ENCODE measurements around the gene ETV6. TPM values are rescaled to one million over a fixed set of nuclear protein-coding genes. Genes with fewer than 3 reads are reported as not detected.
"Not testable (repeated sequence)": the region's sequence is repeated elsewhere in the genome, so short reads cannot be mapped to it uniquely, and the experiment has no call there.

The ETV6 gene
- total RNA-seq, 8 experiments from 2014 or later: 2.9 to 18.6 (median 4.9) TPM

- ATAC-seq (replicated peaks in 6 of 8): not testable (repeated sequence)
These were observed 259.9 kb downstream of the ETV6 start for GRCh38 chr12:11909406-11909805.

GRCh38 chr12:11916113-11916512, 266.6 kb downstream of the ETV6 start:
- 0 to 100% (median 82%) methylated on average over 1 of the region's 1 CpG; no CpG with 5 or more reads in 2 of the 10 experiments for WGBS, 10 experiments
- H3K27ac ChIP-seq: no peak overlapping the region
- H3K4me1 ChIP-seq (replicated peaks in 1 of 2): no peaks in the 10 kb centered on the region
- ATAC-seq (replicated peaks in 6 of 8): no peak
- no peak overlapping the region for H3K4me3 ChIP-seq
- in situ Hi-C loops (cut with MboI; ENCODE audit: low pct_unique_long_range_greater_than_20kb in 2 of 9, low sequenced_read_pairs in 9 of 9, unreplicated experiment in 9 of 9): no loop called here

More at GRCh38 chr12:11909406-11909805, 259.9 kb downstream of the ETV6 start:
- WGBS, 10 experiments: 60 to 94% (median 69%) methylated on average over 1 to 7 of the region's 9 CpGs; no CpG with 5 or more reads in 5 of the 10 experiments
- H3K4me1 ChIP-seq (replicated peaks in 1 of 2); in situ Hi-C loops (cut with MboI; ENCODE audit: low pct_unique_long_range_greater_than_20kb in 2 of 9, low sequenced_read_pairs in 9 of 9, unreplicated experiment in 9 of 9); H3K4me3 ChIP-seq; H3K27ac ChIP-seq: not testable (repeated sequence)

GRCh38 chr12:11916771-11917170, 267.3 kb downstream of the ETV6 start:
- in situ Hi-C loops (cut with MboI; ENCODE audit: low pct_unique_long_range_greater_than_20kb in 2 of 9, low sequenced_read_pairs in 9 of 9, unreplicated experiment in 9 of 9): no loop called here
- WGBS, 10 experiments: 0 to 91% (median 40%) methylated on average over 1 of the region's 1 CpG; no CpG with 5 or more reads in 5 of the 10 experiments
- no peak for ATAC-seq (replicated peaks in 6 of 8)
- H3K4me1 ChIP-seq (replicated peaks in 1 of 2): no peaks in the 10 kb centered on the region
- no peak overlapping the region for H3K27ac ChIP-seq
- no peak overlapping the region for H3K4me3 ChIP-seq

DNA sequence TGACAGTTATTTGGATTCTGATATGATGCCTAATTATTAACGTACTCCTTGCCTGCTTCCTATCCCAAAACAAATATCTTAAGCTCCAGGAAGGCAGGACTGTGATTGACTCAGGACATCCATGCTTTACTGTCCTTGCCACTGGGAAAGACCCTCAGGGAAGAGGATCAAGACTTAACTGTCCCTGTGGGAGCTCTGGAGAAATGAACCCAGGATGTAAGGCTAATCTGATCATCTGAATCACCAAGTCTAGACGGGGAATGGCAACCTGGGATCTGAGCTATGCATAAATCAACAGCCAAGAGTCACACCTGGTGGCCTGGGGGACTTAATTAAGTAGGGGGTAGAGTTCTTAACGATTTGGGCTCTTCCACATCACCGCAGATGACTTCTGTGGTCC, 268.0 kb downstream of the ETV6 start:
- no peak for ATAC-seq (replicated peaks in 6 of 8)
- in situ Hi-C loops (cut with MboI; ENCODE audit: low pct_unique_long_range_greater_than_20kb in 2 of 9, low sequenced_read_pairs in 9 of 9, unreplicated experiment in 9 of 9): no loop called here
- Histone ChIP-seq H3K4me3 (no peak overlapping the region), H3K27ac (no peak overlapping the region), H3K4me1 (replicated peaks in 1 of 2) (no peaks in the 10 kb centered on the region)
- WGBS, 10 experiments: 0 to 100% (median 81%) methylated on average over 1 to 3 of the region's 4 CpGs; no CpG with 5 or more reads in 1 of the 10 experiments

GRCh38 chr12:11920231-11920630, 270.8 kb downstream of the ETV6 start:
- Histone ChIP-seq H3K27ac (no peak overlapping the region), H3K4me1 (replicated peaks in 1 of 2) (no peaks in the 10 kb centered on the region), H3K4me3 (no peak overlapping the region)
- in situ Hi-C loops (cut with MboI; ENCODE audit: low pct_unique_long_range_greater_than_20kb in 2 of 9, low sequenced_read_pairs in 9 of 9, unreplicated experiment in 9 of 9): no loop called here
- 0 to 83% (median 61%) methylated on average over 2 to 4 of the region's 4 CpGs; no CpG with 5 or more reads in 2 of the 10 experiments for WGBS, 10 experiments
- ATAC-seq (replicated peaks in 6 of 8): no peak

DNA sequence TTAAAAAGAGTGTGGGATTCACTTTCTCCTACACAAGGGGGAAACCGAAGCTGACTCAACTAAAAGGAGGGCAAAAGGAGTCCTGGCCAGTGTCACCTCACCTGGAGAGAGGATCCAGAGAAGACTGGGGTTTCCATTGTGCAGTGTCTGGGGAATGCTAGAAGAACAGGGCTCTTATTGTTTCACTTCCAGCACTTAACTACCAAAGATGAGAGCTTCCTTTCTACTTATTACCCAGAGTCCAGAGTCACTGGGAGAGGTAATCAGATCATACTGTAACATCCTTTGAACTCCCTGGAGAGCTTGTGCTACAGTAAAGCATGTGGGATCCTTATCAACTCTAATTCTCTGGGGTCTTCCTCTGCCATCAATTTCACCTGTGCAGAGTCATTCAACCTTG, 272.9 kb downstream of the ETV6 start:
- 50 to 100% (median 68%) methylated on average over 1 of the region's 1 CpG; no CpG with 5 or more reads in 6 of the 10 experiments for whole genome bisulfite sequencing, 10 experiments
- no peak for ATAC-seq (replicated peaks in 6 of 8)
- no peak overlapping the region for H3K4me3 ChIP-seq
- H3K27ac ChIP-seq: no peak overlapping the region
- no peaks in the 10 kb centered on the region for H3K4me1 ChIP-seq (replicated peaks in 1 of 2)
- in situ Hi-C loops (cut with MboI; ENCODE audit: low pct_unique_long_range_greater_than_20kb in 2 of 9, low sequenced_read_pairs in 9 of 9, unreplicated experiment in 9 of 9): no loop called here

DNA sequence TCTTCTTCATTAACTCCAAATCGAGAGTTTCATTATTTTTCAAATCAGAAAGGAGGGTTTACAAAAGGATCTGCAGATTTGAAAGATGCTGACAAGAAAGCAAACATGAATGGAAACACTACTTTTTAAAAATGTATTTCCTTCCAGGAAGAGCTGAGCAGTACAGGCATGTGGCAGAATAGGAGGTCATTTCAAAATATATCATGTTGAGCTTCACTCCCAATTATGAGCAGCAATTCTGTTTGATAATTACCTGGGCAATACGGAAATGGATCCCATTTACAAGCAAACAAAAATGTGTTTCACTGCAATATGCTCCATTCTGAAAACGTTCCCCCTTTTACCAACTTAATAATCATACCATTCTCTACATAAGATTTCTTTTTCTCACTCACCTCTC, 273.6 kb downstream of the ETV6 start:
- Histone ChIP-seq H3K4me1 (replicated peaks in 1 of 2) (no peaks in the 10 kb centered on the region), H3K4me3 (no peak overlapping the region), H3K27ac (no peak overlapping the region)
- WGBS, 10 experiments: 15 to 87% (median 61%) methylated on average over 2 to 3 of the region's 3 CpGs; no CpG with 5 or more reads in 2 of the 10 experiments
- no peak for ATAC-seq (replicated peaks in 6 of 8)
- in situ Hi-C loops (cut with MboI; ENCODE audit: low pct_unique_long_range_greater_than_20kb in 2 of 9, low sequenced_read_pairs in 9 of 9, unreplicated experiment in 9 of 9): no loop called here

GRCh38 chr12:11927286-11927935, 277.9 kb downstream of the ETV6 start:
- Histone ChIP-seq H3K4me1 (replicated peaks in 1 of 2) (no peaks in the 10 kb centered on the region), H3K4me3 (no peak overlapping the region), H3K27ac (no peak overlapping the region)
- 23 to 92% (median 78%) methylated on average over 1 to 14 of the region's 15 CpGs; no CpG with 5 or more reads in 1 of the 10 experiments for WGBS, 10 experiments
- in situ Hi-C loops (cut with MboI; ENCODE audit: low pct_unique_long_range_greater_than_20kb in 2 of 9, low sequenced_read_pairs in 9 of 9, unreplicated experiment in 9 of 9): no loop called here
- ATAC-seq (replicated peaks in 6 of 8): no peak

DNA sequence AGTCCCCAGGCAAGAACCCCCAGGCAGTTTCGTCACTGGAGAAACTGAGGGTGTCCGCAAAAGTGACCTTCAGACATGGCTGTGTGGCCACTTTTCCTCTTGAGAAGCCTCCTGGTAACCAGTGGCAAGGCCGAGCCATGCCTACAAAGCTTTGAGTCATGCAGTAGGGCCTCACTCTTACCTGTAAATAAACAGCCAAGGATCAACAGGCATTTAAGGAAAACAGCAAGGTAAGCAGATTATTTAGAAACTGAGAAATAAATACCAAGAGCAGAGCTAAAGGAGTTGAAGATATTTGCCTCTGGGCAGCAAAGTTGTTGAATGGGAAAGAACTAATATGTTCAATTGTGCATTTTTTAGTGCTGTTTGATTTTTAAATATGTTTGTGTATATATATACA, 280.2 kb downstream of the ETV6 start:
- WGBS, 10 experiments: 44 to 93% (median 80%) methylated on average over 1 to 3 of the region's 3 CpGs; no CpG with 5 or more reads in 5 of the 10 experiments
- Histone ChIP-seq H3K4me3 (no peak overlapping the region), H3K27ac (no peak overlapping the region), H3K4me1 (replicated peaks in 1 of 2) (no peaks in the 10 kb centered on the region)
- no peak for ATAC-seq (replicated peaks in 6 of 8)
- in situ Hi-C loops (cut with MboI; ENCODE audit: low pct_unique_long_range_greater_than_20kb in 2 of 9, low sequenced_read_pairs in 9 of 9, unreplicated experiment in 9 of 9): no loop called here

GRCh38 chr12:11939223-11939622, 289.7 kb downstream of the ETV6 start:
- H3K27ac ChIP-seq: no peak overlapping the region
- no peak overlapping the region for H3K4me3 ChIP-seq
- WGBS, 10 experiments: 58 to 100% (median 90%) methylated on average over 1 to 4 of the region's 4 CpGs
- in situ Hi-C loops (cut with MboI; ENCODE audit: low pct_unique_long_range_greater_than_20kb in 2 of 9, low sequenced_read_pairs in 9 of 9, unreplicated experiment in 9 of 9): no loop called here
- no peak for ATAC-seq (replicated peaks in 6 of 8)
- H3K4me1 ChIP-seq (replicated peaks in 1 of 2): no peaks in the 10 kb centered on the region

GRCh38 chr12:11941606-11942337, 292.3 kb downstream of the ETV6 start:
- no peak overlapping the region for H3K27ac ChIP-seq
- peak in 3 of 8 experiments; percentile 57 to 97 (median 92) for ATAC-seq (replicated peaks in 6 of 8)
- H3K4me1 ChIP-seq (replicated peaks in 1 of 2): no peaks in the 10 kb centered on the region
- in situ Hi-C loops (cut with MboI; ENCODE audit: low pct_unique_long_range_greater_than_20kb in 2 of 9, low sequenced_read_pairs in 9 of 9, unreplicated experiment in 9 of 9): no loop called here
- 0 to 100% (median 100%) methylated on average over 1 of the region's 1 CpG; no CpG with 5 or more reads in 3 of the 10 experiments for WGBS, 10 experiments
- H3K4me3 ChIP-seq: no peak overlapping the region

- WGBS, 10 experiments: 46 to 86% (median 73%) methylated on average over 2 to 10 of the region's 12 CpGs; no CpG with 5 or more reads in 1 of the 10 experiments
- in situ Hi-C loops (cut with MboI; ENCODE audit: low pct_unique_long_range_greater_than_20kb in 2 of 9, low sequenced_read_pairs in 9 of 9, unreplicated experiment in 9 of 9): no loop called here
- Histone ChIP-seq H3K27ac (no peak overlapping the region), H3K4me1 (replicated peaks in 1 of 2) (no peaks in the 10 kb centered on the region), H3K4me3 (no peak overlapping the region)
- no peak for ATAC-seq (replicated peaks in 6 of 8)
These were observed 294.6 kb downstream of the ETV6 start for GRCh38 chr12:11943919-11944700.
